Measurements from ENCODE around the gene LOXHD1.

The LOXHD1 gene, protein sequence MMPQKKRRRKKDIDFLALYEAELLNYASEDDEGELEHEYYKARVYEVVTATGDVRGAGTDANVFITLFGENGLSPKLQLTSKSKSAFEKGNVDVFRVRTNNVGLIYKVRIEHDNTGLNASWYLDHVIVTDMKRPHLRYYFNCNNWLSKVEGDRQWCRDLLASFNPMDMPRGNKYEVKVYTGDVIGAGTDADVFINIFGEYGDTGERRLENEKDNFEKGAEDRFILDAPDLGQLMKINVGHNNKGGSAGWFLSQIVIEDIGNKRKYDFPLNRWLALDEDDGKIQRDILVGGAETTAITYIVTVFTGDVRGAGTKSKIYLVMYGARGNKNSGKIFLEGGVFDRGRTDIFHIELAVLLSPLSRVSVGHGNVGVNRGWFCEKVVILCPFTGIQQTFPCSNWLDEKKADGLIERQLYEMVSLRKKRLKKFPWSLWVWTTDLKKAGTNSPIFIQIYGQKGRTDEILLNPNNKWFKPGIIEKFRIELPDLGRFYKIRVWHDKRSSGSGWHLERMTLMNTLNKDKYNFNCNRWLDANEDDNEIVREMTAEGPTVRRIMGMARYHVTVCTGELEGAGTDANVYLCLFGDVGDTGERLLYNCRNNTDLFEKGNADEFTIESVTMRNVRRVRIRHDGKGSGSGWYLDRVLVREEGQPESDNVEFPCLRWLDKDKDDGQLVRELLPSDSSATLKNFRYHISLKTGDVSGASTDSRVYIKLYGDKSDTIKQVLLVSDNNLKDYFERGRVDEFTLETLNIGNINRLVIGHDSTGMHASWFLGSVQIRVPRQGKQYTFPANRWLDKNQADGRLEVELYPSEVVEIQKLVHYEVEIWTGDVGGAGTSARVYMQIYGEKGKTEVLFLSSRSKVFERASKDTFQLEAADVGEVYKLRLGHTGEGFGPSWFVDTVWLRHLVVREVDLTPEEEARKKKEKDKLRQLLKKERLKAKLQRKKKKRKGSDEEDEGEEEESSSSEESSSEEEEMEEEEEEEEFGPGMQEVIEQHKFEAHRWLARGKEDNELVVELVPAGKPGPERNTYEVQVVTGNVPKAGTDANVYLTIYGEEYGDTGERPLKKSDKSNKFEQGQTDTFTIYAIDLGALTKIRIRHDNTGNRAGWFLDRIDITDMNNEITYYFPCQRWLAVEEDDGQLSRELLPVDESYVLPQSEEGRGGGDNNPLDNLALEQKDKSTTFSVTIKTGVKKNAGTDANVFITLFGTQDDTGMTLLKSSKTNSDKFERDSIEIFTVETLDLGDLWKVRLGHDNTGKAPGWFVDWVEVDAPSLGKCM (N-terminal part only)

DNA sequence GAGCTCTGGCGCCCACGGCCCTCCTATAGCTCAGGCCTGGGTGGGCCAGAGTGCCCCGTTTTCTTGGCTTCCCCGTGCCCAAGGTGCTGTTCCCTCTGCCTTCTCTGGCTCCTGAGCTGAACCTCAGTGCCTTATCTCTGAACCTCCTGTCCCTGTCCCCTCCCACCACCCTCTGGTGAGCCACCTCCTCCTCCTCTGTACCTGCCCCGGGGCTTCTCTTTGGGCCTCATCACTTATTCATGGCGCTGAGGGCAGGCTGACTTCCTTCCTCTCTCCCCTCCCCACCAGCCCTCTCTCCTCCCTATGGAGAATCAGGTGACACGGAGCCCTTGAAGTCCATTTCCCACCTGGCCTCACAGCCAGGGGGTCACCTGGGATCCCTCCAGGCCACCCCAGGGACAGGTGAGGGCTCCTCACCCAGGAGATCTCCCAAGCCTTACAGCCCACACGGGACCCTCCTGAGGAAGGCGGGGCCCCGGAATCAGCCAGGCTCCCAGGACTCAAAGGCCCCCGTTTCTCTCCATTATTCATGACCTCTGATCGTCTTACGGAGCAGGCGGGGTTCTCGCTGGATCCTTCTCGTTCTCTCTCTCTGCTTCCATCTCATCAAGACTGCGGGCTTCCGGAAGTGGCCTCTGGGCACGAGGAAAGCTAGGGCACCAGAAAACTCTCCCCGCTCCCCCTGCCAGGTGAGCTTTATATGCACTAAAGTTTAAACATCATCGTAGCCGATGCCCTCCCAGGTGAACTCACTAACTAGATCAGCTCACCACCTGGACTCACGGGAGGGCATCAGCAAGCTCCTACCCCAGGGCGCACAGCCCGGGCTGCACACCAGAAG, at the start of gene LOXHD1:
LOXHD1 (minus strand) TSS at position 106 of the 841 bp plus-strand sequence. CDS start 187 bp downstream, outside the sequence.
- no peak for DNase-seq (ENCODE audit: low spot score)

DNA sequence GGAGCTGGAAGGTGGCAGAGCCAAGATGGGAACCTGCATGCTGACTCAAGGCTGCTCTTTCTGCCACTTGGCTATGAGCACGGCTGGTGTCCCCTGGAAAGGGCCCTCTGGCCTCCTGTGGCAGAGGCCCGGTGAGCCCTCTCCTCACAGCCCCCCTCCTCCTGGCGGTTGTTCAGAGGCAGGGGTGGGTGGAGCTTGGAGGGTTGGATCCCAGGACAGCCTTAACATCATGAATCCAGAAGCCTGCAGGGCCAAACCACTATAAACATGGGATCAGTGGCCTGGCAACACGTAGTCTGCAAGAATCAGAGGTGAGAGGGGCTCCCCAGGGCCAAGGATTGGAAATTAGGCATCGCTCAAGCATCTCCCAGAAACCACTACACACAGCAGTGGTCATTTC, 48.5 kb upstream of the LOXHD1 start:
- no peak for DNase-seq (ENCODE audit: low spot score)

DNA sequence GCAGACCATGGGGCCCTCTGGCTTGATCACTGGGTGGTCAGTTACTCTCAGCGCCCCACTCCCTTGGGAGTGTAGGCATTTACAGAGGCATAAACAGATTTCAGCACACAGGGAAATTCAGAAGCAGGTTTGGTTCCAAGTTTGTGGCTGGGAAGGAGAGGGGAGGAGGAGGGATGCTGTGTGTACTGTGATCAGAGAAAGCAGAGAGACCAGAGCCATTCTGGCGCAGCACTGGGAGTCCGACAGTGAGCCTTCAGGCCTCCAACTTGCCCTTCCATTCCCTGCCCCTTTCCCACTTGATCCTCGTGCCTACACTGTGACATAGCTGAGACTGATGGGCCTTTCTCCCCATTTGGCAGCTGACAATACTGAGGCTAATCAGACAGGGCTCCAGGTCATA, 47.8 kb upstream of the LOXHD1 start:
- no peak for DNase-seq (ENCODE audit: low spot score)

DNA sequence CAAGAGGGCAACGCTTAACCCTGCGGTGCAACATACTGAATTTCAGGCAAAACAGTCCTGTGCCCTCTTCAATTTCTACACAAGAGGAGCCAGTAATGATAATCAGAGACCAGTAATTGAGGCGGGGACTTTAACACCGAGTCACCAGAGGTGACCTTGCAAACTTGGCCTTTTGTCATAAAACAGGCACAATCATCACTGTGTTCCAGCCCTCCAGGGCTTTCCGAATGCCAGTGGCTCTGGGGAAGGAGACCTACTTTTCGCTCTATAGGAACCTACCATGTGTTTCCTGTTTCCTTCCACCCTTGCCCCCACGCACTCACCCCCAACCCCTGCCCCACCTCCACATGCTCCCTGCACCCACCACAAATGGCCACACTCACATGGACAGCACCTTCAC, 47.2 kb upstream of the LOXHD1 start:
- DNase-seq (ENCODE audit: low spot score) = no peak

DNA sequence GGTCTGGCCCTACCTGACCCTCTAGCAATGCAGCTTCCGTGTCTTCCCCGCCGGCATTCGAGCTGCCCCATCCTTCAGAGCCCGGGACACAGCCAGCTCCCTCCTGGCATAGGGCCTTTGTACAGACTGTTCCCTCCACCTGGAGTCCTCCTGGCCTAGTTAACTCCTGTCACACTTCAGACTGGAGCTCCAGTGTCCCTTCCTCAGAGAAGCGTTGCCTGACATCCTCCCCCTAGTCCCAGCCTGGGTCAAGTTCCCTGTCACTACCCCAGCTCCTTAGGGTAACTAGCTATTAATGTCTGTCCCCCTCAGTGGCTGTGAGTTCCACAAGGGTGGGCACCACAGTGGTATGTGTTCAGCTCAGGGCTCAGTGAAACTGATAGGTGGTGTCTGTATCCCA, 45.5 kb upstream of the LOXHD1 start:
- no peak for DNase-seq (ENCODE audit: low spot score)

DNA sequence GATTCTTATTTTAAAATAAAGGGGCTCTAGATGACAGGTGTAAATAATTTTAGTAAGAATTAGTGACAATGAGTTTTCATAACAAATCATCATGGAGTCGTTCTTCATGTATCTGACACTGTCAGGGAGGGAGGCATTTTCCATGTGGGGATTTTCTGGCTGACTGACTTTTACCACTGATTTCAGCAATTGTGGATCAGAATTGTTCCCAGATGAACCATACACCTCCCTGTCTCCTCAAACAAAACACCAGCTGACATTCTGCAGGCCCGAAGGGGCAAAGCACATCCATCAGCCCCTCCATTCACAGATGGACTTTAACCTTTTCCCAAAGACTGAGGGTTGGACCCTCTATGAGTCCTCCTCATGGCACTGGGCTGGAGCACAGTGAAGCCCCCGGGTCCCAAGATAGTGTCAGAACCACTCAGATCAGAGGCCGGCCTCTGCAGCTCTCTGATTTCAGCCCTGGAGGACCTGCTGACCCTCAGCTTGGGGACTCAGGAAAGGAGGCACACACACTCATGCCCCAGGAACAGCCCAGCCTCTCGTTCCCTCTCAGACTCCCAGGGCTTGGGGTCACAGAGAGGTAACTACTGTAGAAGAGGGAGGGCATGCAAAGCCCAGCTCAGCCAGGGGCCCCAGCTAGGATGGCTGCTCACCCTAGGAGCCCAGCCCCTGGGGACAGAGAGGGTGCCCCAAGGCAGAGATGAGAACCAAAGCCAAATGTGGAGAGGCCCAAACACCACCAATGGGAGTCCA, 43.2 kb upstream of the LOXHD1 start:
- DNase-seq (ENCODE audit: low spot score) = no peak

DNA sequence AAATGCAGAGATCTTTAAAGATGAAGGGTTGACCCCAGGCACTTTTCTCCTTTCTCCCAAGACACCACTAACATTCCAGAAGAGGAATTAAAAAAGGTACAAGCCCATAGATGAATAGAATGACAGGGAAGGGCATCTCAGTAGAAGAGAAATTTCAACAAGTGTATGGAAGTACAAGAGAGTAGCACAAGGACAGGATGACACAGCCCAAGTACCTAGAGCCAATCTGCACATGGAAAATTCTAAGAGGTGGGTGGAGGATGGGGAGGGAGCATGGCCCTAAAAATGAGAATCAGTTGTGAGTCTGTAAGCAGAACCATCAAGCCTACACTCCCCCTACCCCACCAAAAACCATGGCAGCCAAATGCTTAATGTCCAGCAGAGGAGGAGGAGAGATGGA, 39.7 kb upstream of the LOXHD1 start:
- no peak for DNase-seq (ENCODE audit: low spot score)

DNA sequence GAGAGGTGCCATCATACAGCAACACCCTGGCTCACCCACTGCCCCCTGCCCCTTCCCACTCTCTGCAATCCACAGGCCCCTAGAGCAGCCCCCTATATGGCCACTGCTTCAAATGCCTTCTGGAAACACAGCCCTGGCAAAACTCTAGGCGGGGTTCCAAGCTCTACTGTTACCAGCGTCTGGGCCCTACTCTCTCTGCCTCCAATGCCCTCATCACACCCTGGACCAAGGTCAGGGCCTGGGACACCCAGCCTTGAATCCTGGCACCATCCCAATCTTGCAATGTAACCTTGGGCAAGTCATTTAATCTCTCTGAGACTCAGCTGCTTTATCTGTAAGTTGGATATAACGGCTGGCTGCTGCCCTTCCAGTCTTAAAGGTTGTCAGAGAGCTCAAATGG, 39.2 kb upstream of the LOXHD1 start:
- DNase-seq (ENCODE audit: low spot score) = no peak

DNA sequence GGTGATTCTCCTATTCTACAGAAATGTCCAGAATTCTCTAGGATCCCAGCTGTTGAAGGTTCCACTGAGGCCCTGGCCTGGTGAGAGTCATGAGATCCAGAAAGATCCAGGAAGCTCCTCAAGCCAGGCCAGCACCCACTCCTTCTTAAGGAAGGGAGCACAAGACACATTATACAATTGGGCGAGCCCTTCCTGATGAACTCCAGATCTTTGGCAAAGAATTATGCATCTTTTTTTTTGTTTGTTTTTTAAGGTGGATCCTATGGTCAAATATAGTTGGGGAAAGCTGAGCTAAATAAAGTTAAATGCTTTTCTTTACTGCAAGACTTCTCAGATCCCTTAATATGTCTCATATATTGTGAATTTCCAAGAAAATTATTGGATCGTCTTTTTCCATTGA, 37.0 kb upstream of the LOXHD1 start:
- DNase-seq (ENCODE audit: low spot score) = no peak

DNA sequence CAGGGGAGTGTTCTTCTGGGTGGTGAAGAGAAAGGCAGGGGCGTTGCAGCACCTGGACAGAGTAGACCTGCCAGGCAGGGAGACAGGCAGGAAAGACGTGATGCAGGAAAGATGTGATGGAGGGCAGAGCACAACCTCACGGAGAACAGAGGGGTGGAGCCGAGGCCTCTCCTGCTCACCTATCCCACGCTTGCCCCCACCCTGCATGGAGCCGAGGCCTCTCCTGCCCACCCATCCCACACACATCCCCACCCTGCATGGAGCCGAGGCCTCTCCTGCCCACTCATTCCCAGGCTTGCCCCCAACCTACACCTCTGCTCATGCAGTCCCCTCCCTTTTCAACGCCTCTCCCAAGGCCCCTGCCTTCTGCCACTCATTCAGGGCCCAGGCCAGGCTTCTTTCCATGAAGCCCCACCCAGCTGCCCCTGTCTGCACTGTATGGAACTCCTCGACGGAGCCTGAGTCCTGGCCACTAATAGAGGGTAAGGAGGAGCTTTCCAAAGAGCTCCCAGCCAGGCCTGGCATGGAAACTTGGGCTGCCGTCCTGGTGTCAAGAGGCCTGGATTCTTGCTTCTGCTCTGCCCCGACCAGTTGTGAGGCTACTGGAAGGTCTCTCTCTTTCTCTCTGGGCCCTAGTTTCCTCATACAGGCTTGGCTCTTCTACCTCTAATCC, 32.0 kb upstream of the LOXHD1 start:
- DNase-seq (ENCODE audit: low spot score) = no peak

DNA sequence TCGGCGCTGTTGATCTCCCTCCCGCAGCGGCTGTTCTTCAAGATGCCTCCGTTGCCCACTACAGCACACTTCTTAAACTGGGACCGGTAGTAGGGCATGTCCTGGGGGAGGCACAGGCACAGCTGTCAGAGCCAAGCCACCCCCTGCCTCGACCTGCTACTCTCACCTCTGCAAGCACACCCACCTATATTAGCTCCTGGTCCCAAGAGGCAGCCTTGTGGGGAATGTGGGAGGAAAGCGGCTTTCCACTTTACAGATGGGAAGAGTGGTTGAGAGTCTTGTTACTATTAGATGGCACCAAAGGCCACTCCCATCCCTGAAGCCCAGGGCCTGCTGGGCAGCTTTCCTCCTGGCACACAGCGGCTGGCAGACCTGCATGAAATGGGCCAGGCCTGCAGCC, 29.2 kb upstream of the LOXHD1 start:
- DNase-seq (ENCODE audit: low spot score) = no peak

DNA sequence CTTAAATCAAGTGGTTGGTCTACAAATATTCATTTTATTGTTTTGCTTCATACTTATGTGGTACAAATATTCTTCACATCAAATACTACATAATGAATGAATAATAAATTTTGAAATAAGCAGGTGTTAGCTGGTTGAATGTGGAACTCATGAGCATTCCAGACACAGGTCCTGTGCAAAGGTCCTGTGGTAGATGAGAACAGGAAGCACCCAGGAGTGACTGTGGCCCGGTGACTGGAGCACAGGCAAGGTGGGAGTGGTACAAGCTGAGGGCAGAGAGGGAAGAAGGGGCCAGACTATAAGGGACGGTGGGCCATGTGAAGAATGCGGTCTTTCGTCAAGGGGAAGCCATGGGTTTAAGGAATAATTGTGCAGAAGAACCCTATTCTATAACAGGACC, 26.2 kb upstream of the LOXHD1 start:
- no peak for DNase-seq (ENCODE audit: low spot score)

DNA sequence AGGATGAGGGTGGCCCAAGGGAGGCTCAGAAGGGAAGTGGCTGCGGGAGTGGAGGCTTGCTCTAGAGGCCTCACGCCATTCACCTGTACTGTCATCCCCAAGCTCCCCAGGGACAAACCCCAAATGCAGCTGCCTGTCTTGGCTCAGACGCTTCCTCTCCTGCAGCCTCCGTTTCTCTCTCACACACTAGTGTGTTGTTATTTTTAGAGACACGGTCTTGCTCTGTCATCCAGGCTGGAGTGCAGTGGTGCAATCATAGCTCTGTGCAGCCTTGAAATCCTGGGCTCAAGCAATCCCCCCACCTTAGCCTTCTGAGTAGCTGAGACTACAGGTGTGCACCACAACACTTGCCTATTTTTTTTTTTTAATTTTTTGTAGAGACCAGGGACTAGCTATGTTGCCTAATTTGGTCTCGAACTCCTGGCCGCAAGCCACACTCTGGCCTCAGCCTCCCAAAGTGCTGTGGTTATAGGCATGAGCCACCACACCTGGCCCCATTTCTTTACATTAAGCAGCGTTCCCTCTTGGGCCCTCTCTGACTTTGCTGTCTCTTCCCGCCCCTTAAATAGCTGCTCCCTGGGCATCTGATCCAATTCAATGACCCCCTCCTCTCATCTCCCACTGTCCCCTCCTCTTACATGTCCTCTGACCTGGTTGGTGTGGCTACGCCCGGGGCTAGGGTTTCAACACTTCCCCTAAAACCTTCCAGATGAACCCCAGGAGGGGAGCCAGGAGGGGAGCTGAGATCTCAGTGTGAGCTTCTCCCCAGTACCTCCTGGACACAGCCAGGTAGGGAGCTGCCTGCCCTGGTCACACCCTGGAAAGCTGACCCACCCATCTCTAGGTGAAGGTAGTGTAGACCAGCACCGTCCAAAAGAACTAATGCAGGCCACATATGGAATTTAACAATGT, 24.0 kb upstream of the LOXHD1 start:
- DNase-seq (ENCODE audit: low spot score) = no peak

DNA sequence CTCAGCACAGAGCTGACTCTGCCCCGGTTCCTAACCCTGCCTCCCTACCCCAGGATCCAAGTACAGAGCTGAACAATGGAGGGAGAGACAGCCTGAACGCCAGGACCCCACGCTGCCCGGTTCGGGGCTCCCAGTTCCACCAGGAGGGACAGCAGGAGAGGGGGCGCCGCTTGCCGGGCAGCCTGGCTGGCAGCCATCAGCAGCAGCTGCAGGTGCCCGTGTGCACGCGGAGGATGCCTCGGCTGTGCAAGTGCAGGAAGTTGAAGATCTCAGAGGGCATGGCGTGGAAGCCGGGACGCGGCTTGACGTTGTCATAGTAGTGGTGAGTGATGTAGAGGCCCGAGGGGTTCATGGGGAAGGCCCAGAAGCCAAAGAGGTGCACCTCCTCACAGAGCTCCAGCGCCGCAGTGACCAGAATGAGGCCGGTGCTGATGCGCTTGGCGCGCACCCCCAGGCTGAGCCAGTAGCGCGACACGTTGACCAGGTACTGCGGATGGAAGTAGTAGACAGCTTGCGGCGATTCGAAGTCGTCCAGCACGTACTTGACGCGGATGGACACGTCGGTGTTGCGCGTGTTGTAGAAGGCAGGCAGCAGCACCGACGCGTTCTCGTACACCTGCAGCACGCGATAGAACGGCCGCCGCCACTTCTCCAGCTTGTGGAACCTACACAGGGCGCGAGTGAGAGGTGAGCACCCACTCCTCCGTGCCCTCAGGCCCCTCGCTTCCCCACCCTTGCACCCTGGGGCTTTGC, 23.0 kb upstream of the LOXHD1 start:
- no peak for DNase-seq (ENCODE audit: low spot score)

DNA sequence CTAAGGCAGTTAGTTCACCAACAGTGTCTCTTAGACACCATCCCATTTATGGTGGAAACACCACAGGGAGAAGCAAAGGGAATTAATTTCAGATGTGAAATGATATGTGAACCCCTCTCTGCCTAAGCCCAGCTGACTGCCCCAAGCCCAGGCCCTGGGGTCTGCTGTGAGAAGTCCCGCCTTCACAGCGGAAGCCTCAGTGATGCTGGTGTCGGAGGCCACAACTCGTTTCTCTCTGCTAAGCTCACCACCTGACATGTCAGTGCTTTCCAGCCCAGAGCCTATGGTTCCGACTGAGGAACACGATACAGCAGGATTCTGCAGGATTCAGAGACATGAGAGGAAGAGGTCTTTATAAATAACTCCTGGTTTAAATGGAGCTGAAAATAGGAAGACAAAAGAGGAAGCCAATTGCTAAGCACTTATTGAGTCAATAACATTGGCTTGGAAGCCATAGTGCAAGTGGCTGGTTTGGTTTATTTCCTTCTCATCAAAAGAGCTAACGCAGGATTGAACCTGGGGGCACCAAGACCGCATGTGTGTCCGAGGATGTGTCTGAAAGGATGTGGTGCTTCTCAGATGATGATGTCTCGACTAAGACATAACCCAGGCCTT, 21.9 kb upstream of the LOXHD1 start:
- no peak for DNase-seq (ENCODE audit: low spot score)

DNA sequence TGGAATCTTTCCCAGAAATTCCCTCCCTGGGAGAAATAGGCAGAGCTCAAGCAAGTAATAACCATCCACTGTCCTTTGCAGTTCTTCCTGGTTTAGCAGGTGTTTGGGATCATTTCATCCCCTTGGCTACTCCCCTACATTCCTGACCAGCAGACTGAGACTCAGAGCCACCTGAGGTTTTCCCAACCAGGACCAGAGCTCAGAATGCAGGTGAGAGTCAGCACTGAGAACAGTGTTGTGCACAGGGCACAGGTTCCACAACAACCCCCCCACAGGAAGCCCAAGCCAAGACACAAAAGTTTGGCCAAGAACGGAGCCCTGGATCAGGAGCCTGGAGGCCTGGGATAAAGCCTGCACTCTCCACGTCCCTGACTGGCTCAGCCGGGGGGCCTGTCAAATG, 21.0 kb upstream of the LOXHD1 start:
- no peak for DNase-seq (ENCODE audit: low spot score)

DNA sequence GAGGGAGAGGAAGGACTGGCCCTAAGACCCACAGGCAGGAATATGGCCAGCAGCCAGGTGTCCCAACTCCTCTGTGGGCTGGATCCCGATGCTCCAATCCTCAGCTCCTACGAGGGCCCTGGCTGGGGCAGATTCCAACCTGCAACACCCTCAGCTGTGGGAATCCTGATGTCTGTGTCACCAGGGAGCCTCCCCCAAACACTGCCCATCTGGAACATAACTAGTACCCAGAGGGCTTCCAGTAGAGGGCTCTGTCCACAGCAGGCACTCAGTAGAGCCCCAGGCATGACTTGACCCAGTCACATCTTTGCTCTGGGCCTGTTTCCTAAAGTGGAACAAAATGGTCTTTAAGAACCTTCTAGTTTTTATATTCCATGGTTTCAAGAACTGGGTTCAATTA, 20.6 kb upstream of the LOXHD1 start:
- DNase-seq (ENCODE audit: low spot score) = no peak
